Measurements from ENCODE around the gene SORCS3. TPM values are rescaled to one million over a fixed set of nuclear protein-coding genes. Genes with fewer than 3 reads are reported as not detected.

SORCS3 gene
- total RNA-seq, 4 donors from 2014 or later = 0.12 to 0.32 (median 0.15) TPM; not detected in 1

DNA sequence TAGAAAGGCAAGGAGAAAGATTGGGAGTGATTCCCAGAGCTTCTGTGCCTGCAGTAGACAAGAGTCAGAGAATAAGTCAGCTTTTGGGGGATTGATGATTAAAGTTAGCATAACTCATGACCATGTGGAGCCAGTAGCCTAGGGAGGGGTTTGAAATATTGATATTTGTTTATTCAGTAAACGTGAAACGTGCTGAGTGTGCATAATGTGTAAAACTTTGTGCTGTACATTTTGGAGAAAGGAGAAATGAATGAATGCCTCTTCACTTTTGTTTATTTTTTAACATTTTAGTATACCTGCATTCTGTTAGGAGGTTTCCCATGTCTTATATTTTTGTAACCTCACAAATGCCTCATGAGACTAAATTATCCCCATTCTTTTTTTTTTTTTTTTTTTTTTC lies 272.3 kb downstream of the SORCS3 start:
- H3K4me3 ChIP-seq (ENCODE audit: low read depth, poor library complexity, severe bottlenecking) = no peak overlapping the region
- 74 to 76% methylated on average over 2 of the region's 2 CpGs for WGBS, 2 donors
- intact Hi-C loops (cut with DNase I; ENCODE audit: low total_unique reads) = no loop called here
- DNase-seq (ENCODE audit: low spot score in 2 of 2) = no peak
- TF ChIP-seq, protein P1, sequence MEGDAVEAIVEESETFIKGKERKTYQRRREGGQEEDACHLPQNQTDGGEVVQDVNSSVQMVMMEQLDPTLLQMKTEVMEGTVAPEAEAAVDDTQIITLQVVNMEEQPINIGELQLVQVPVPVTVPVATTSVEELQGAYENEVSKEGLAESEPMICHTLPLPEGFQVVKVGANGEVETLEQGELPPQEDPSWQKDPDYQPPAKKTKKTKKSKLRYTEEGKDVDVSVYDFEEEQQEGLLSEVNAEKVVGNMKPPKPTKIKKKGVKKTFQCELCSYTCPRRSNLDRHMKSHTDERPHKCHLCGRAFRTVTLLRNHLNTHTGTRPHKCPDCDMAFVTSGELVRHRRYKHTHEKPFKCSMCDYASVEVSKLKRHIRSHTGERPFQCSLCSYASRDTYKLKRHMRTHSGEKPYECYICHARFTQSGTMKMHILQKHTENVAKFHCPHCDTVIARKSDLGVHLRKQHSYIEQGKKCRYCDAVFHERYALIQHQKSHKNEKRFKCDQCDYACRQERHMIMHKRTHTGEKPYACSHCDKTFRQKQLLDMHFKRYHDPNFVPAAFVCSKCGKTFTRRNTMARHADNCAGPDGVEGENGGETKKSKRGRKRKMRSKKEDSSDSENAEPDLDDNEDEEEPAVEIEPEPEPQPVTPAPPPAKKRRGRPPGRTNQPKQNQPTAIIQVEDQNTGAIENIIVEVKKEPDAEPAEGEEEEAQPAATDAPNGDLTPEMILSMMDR (IDR thresholded peaks at IDR 0.05) = no peak
- TF ChIP-seq POLR2A (IDR thresholded peaks at IDR 0.05) = no peak

- no peak for TF ChIP-seq POLR2A (IDR thresholded peaks at IDR 0.05)
- TF ChIP-seq, protein P1 (IDR thresholded peaks at IDR 0.05) = no peak
- no peak for DNase-seq (ENCODE audit: low spot score in 2 of 2)
- intact Hi-C loops (cut with DNase I; ENCODE audit: low total_unique reads) = no loop called here
- no peak overlapping the region for H3K4me3 ChIP-seq (ENCODE audit: low read depth, poor library complexity, severe bottlenecking)
- 88 to 93% methylated on average over 2 of the region's 2 CpGs for WGBS, 2 donors
These were observed 279.4 kb downstream of the SORCS3 start for GRCh38 chr10:104920476-104920875.

DNA sequence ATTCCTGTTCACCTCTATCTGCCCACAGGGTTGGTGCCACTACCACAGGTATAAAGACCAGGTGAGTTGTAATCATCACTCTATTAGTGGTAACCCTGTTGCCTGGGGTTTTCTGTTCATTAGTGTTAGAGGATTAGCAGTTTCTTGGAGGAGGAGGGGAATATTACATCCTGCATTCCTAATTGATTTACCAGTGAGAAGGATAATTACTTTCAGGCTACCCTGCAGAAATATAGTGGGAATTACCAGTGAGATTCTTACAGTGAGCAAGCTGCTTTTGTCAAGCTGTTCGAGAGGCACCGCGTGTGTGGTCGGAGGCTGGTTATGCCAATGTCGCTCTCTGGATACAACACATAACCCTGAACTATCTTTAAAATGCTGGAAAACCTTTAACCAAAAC lies 280.7 kb downstream of the SORCS3 start:
- TF ChIP-seq POLR2A (IDR thresholded peaks at IDR 0.05) = no peak
- TF ChIP-seq, protein P1 (IDR thresholded peaks at IDR 0.05) = no peak
- 76 to 90% methylated on average over 5 of the region's 5 CpGs for WGBS, 2 donors
- intact Hi-C loops (cut with DNase I; ENCODE audit: low total_unique reads) = no loop called here
- no peak for DNase-seq (ENCODE audit: low spot score in 2 of 2)
- no peak overlapping the region for H3K4me3 ChIP-seq (ENCODE audit: low read depth, poor library complexity, severe bottlenecking)

GRCh38 chr10:104922810-104923209 lies 281.7 kb downstream of the SORCS3 start:
- no peak overlapping the region for H3K4me3 ChIP-seq (ENCODE audit: low read depth, poor library complexity, severe bottlenecking)
- DNase-seq (ENCODE audit: low spot score in 2 of 2) = no peak
- TF ChIP-seq, protein P1 (IDR thresholded peaks at IDR 0.05) = no peak
- no peak for TF ChIP-seq POLR2A (IDR thresholded peaks at IDR 0.05)
- 81 to 87% methylated on average over 3 of the region's 3 CpGs for WGBS, 2 donors
- intact Hi-C loops (cut with DNase I; ENCODE audit: low total_unique reads) = no loop called here

GRCh38 chr10:104923501-104923900 lies 282.4 kb downstream of the SORCS3 start:
- intact Hi-C loops (cut with DNase I; ENCODE audit: low total_unique reads) = no loop called here
- no peak overlapping the region for H3K4me3 ChIP-seq (ENCODE audit: low read depth, poor library complexity, severe bottlenecking)
- no peak for DNase-seq (ENCODE audit: low spot score in 2 of 2)
- 89 to 92% methylated on average over 3 of the region's 3 CpGs for WGBS, 2 donors
- TF ChIP-seq, protein P1 (IDR thresholded peaks at IDR 0.05) = no peak
- TF ChIP-seq POLR2A (IDR thresholded peaks at IDR 0.05) = no peak

GRCh38 chr10:104924101-104924795 lies 283.2 kb downstream of the SORCS3 start:
- H3K4me3 ChIP-seq (ENCODE audit: low read depth, poor library complexity, severe bottlenecking) = no peak overlapping the region
- intact Hi-C loops (cut with DNase I; ENCODE audit: low total_unique reads) = no loop called here
- 74 to 81% methylated on average over 6 of the region's 6 CpGs for WGBS, 2 donors
- DNase-seq (ENCODE audit: low spot score in 2 of 2) = no peak
- no peak for TF ChIP-seq POLR2A (IDR thresholded peaks at IDR 0.05)
- TF ChIP-seq, protein P1 (IDR thresholded peaks at IDR 0.05) = no peak

All from lower leg skin (tissue), 4 donors.